Heart left ventricle (tissue), 16 donors: ENCODE data around the gene NKD1. TPM values are rescaled to one million over a fixed set of nuclear protein-coding genes. Genes with fewer than 3 reads are reported as not detected.

ENCODE experiments used
- ATAC-seq, 4 donors: fragments of 200-7000 bp; cut with Tn5 transposase; one replicate each; pipeline ENCODE4 v1.9.1; 2020 to 2022; ENCODE audit warnings: moderate library complexity in 4 of 4, mild to moderate bottlenecking in 3 of 4, moderate number of reproducible peaks in 1 of 4
- DNase-seq, 5 donors: peaks; one replicate each; pipeline ENCODE4 v3.0.0-alpha.2; 2020
- H3K27ac ChIP-seq, 12 donors: fragments of 200-600 bp; sonication (generic) in 4 of 12; one replicate each; pipeline versions ENCODE4 v1.5.0 to v1.8.0; 2016 to 2022; ENCODE audit warnings: mild to moderate bottlenecking in 2 of 12
- H3K27me3 ChIP-seq, 9 donors: fragments of 200-600 bp; sonication (generic) in 2 of 9; one replicate each; pipeline versions ENCODE4 v1.5.1 to v1.8.0; 2016 to 2022; ENCODE audit warnings: mild to moderate bottlenecking in 3 of 9
- H3K36me3 ChIP-seq, 9 donors: fragments of 200-600 bp; sonication (generic) in 2 of 9; one replicate each; pipeline versions ENCODE4 v1.5.0 to v1.8.0; 2018 to 2022; ENCODE audit warnings: mild to moderate bottlenecking in 2 of 9
- H3K4me1 ChIP-seq, 12 donors: fragments of 200-600 bp; sonication (generic) in 4 of 12; one replicate each; pipeline versions ENCODE4 v1.5.0 to v1.8.0; 2016 to 2022; ENCODE audit warnings: mild to moderate bottlenecking in 3 of 12
- H3K4me3 ChIP-seq, 12 donors: fragments of 200-600 bp; sonication (generic) in 4 of 12; one replicate each; pipeline versions ENCODE4 v1.5.0 to v1.8.0; 2017 to 2022; ENCODE audit warnings: mild to moderate bottlenecking in 9 of 12, moderate library complexity in 4 of 12
- H3K9me3 ChIP-seq, 12 donors: fragments of 200-600 bp; sonication (generic) in 4 of 12; one replicate each; pipeline versions ENCODE4 v1.5.0 to v1.8.0; 2016 to 2022; ENCODE audit warnings: mild to moderate bottlenecking in 1 of 12
- POLR2A ChIP-seq, 2 donors: fragments of 450-650 bp; IDR thresholded peaks; one replicate each; pipeline ENCODE4 v1.6.1; 2017; ENCODE audit warnings: antibody characterized with exemption in 2 of 2, mild to moderate bottlenecking in 2 of 2, moderate library complexity in 2 of 2
- WGBS, 4 donors: extraction: QIAGEN DNeasy Blood & Tissue Kit in 2 of 4; methylation state at CpG; one replicate each; pipeline versions ENCODE4 v1.1.5 to v1.1.7; 2013 to 2018; 5-methylcytosine and 5-hydroxymethylcytosine counted together
- intact Hi-C, 10 donors: fragments of 100-400 bp; cut with DNase I; formaldehyde crosslinking; loops; one replicate each; pipeline versions ENCODE4 v1.11.1 to v1.14.2; 2022
- polyA plus RNA-seq, 2 donors: library from polyadenylated mRNA; stranded (reverse); fragments of 200-250 nt; gene quantifications; one replicate each; pipeline ENCODE4 v1.2.3, GENCODE V29; 2013
- total RNA-seq, 9 donors: library from RNA; depleted of rRNA in 2 of 9; stranded (reverse); fragments of >200 nt in 2 of 9; fragmentation: NEBNext Ultra II Directional in 3 of 9; extraction: Animal tissue kit (Norgen Biotek cat#: 25700) in 3 of 9; gene quantifications; one replicate each; pipeline versions ENCODE4 v1.1.0 to v1.2.4, GENCODE V29; 2016 to 2023
- TF ChIP-seq, protein P1 (sequence below), 12 donors: fragments of 200-600 bp; sonication (generic) in 4 of 12; IDR thresholded peaks; one replicate each; pipeline versions ENCODE4 v1.5.0 to v1.8.0; 2018 to 2022; ENCODE audit warnings: antibody characterized with exemption in 12 of 12, mild to moderate bottlenecking in 5 of 12
- donor health status: ischemic (EF 13 %, LVEDD 7.1; RV severe dilation, severe dysfunction).
- donor health status: healthy with polysubstance abuse.
- donor health status: DM: no; HTN: yes; CAD: no.
- donor health status: DM: no; HTN: no; CAD: no.
- donor health status: ischemic (EF 25% LVEDD 6.9; RV normal size, moderate dysfunction).
- donor health status: ischemic (EF 25% LVEDD 5.7; RV mildly dilated, moderate dysfunction).
- donor health status: healthy.
- donor health status: DM: yes; HTN: yes; CAD: no.
- donor health status: ischemic (EF 35%, LVEDD 5.7; RV mildly dilated, moderate dysfunction).
- donor health status: nonischemic (EF 11% LVEDD 7.7; RV severe dilation, severe dysfunction).
- donor health status: DM: yes; HTN: yes; CAD: no.
- donor health status: PGD.
- donor health status: ischemic (EF 29% LVEDD 5.4; RV normal size, mild dysfunction).
- donor health status: nonischemic (EF 23%, LVEDD 6.1; RV moderate dilation, normal function).

NKD1 gene
- total and polyA plus RNA-seq, 11 donors = 0.05 to 1.0 (median 0.26) TPM

- WGBS, 4 donors = 73 to 88% (median 81%) methylated on average over 10 to 16 of the region's 16 CpGs
- intact Hi-C loops = no loop called here
- TF ChIP-seq, protein P1, sequence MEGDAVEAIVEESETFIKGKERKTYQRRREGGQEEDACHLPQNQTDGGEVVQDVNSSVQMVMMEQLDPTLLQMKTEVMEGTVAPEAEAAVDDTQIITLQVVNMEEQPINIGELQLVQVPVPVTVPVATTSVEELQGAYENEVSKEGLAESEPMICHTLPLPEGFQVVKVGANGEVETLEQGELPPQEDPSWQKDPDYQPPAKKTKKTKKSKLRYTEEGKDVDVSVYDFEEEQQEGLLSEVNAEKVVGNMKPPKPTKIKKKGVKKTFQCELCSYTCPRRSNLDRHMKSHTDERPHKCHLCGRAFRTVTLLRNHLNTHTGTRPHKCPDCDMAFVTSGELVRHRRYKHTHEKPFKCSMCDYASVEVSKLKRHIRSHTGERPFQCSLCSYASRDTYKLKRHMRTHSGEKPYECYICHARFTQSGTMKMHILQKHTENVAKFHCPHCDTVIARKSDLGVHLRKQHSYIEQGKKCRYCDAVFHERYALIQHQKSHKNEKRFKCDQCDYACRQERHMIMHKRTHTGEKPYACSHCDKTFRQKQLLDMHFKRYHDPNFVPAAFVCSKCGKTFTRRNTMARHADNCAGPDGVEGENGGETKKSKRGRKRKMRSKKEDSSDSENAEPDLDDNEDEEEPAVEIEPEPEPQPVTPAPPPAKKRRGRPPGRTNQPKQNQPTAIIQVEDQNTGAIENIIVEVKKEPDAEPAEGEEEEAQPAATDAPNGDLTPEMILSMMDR (IDR thresholded peaks at IDR 0.05) = no peak
- no peak for TF ChIP-seq POLR2A (IDR thresholded peaks at IDR 0.05)
- Histone ChIP-seq H3K9me3 (no peaks in the 10 kb centered on the region), H3K27ac (peak within 1 kb of the TSS in 3 of 12 donors; percentile 37 to 90 (median 46)), H3K27me3 (no peaks in the 10 kb centered on the region), H3K4me1 (peaks cover 0 to 74% (median 0%) of the 10 kb centered on the region in 12 donors), H3K36me3 (peaks cover 0 to 17% (median 0%) of the 10 kb centered on the region in 9 donors), H3K4me3 (peak within 1 kb of the TSS in 9 of 12 donors; percentile 12 to 70 (median 34))
- ATAC-seq = peak in 3 of 4 donors; percentile 40 to 77 (median 64)
- peak in 3 of 5 donors; percentile 36 to 68 (median 47) for DNase-seq
These were observed 133.1 kb downstream of the NKD1 start, which contains the start of gene SNX20 for GRCh38 chr16:50681021-50681885. TSS of gene SNX20 (minus strand) at chr16:50681312. CDS start at chr16:50677526, 3,786 bp downstream.

GRCh38 chr16:50683689-50684374 lies 135.6 kb downstream of the NKD1 start:
- WGBS, 4 donors = 81 to 93% (median 84%) methylated on average over 14 of the region's 14 CpGs
- Histone ChIP-seq H3K27ac (peak overlapping the region in 1 of 12 donors; percentile 85), H3K9me3 (no peaks in the 10 kb centered on the region), H3K4me1 (peaks cover 0 to 71% (median 0%) of the 10 kb centered on the region in 12 donors), H3K27me3 (no peaks in the 10 kb centered on the region), H3K36me3 (no peaks in the 10 kb centered on the region), H3K4me3 (peak overlapping the region in 1 of 12 donors; percentile 12)
- ATAC-seq (peak in 2 of 4 donors; percentile 35 to 41), DNase-seq (no peak)
- no peak for TF ChIP-seq POLR2A (IDR thresholded peaks at IDR 0.05)
- TF ChIP-seq, protein P1 (IDR thresholded peaks at IDR 0.05) = no peak
- intact Hi-C loops = no loop called here

GRCh38 chr16:50684823-50685461 lies 136.7 kb downstream of the NKD1 start:
- peaks cover 0 to 59% (median 0%) of the 10 kb centered on the region in 12 donors for H3K4me1 ChIP-seq
- ATAC-seq (peak in 1 of 4 donors; percentile 25), DNase-seq (no peak)
- no peaks in the 10 kb centered on the region for H3K36me3 ChIP-seq
- TF ChIP-seq, protein P1 (IDR thresholded peaks at IDR 0.05) = no peak
- TF ChIP-seq POLR2A (IDR thresholded peaks at IDR 0.05) = no peak
- no peaks in the 10 kb centered on the region for H3K27me3 ChIP-seq
- no peaks in the 10 kb centered on the region for H3K9me3 ChIP-seq
- 88 to 93% (median 90%) methylated on average over 11 of the region's 11 CpGs for WGBS, 4 donors
- no peak overlapping the region for H3K4me3 ChIP-seq
- H3K27ac ChIP-seq = peak overlapping the region in 1 of 12 donors; percentile 85
- intact Hi-C loops = no loop called here
